Activated naive CD4-positive, alpha-beta T cell treated with anti-CD3 and anti-CD28 coated beads for 36 hours (primary cell): ENCODE measurements around the gene SLC39A5. TPM values are rescaled to one million over a fixed set of nuclear protein-coding genes. Genes with fewer than 3 reads are reported as not detected.
"Not testable (repeated sequence)": the region's sequence is repeated elsewhere in the genome, so short reads cannot be mapped to it uniquely, and the experiment has no call there.

Experiments used
- CTCF ChIA-PET: fragments of 350-600 bp; sonication (Branson Sonifier 250); formaldehyde crosslinking; loops from one replicate; lab custom pipeline; 2021; ENCODE audit warnings: antibody characterized with exemption; lab: Charles Lee
- DNase-seq: peaks from one replicate; pipeline ENCODE4 v3.0.0-alpha.2; 2020
- H3K27ac Mint-ChIP-seq: one replicate; pipeline ENCODE4 v1.8.0; 2021; ENCODE audit warnings: mild to moderate bottlenecking, mixed read lengths
- H3K27me3 Mint-ChIP-seq: one replicate; pipeline ENCODE4 v1.8.0; 2021; ENCODE audit warnings: low read depth, mixed read lengths
- H3K36me3 Mint-ChIP-seq: one replicate; pipeline ENCODE4 v1.8.0; 2021; ENCODE audit warnings: low read depth, mixed read lengths
- H3K4me1 Mint-ChIP-seq: one replicate; pipeline ENCODE4 v1.8.0; 2021; ENCODE audit warnings: low read depth, mixed read lengths
- H3K4me3 Mint-ChIP-seq: one replicate; pipeline ENCODE4 v1.8.0; 2021; ENCODE audit warnings: mild to moderate bottlenecking, moderate library complexity, mixed read lengths
- H3K9me3 Mint-ChIP-seq: one replicate; pipeline ENCODE4 v1.8.0; 2021; ENCODE audit warnings: mixed read lengths
- intact Hi-C: fragments of 100-400 bp; cut with micrococcal nuclease; formaldehyde crosslinking; loops from one replicate; pipeline ENCODE4 v1.15.1; 2023
- total RNA-seq, 2 experiments: library from RNA; stranded (reverse); gene quantifications; one replicate each; pipeline ENCODE4 v1.2.3, GENCODE V29; 2021

Gene SLC39A5
- total RNA-seq, 2 experiments from 2014 or later = 0.98 to 1.8 TPM

- peak within 1 kb of the TSS; percentile 89 for H3K4me3 Mint-ChIP-seq
- peaks cover 4% of the 10 kb centered on the region for H3K36me3 Mint-ChIP-seq
- intact Hi-C loops = loop anchor here (1.0 to 2.0 kb wide), 4 partner anchors 9 to 201 kb away; partner anchors contain the start of genes ANKRD52 and SPRYD4
- CTCF ChIA-PET = interaction anchor here (0.6 to 4.5 kb wide), 13 partner anchors 9 to 197 kb away, joined by 3 to 22 read pairs (median 4); partner anchors contain the start of genes ANKRD52, RNF41 and SMARCC2
- peaks cover 16% of the 10 kb centered on the region for H3K4me1 Mint-ChIP-seq
- peak; percentile 90 for DNase-seq
- no peaks in the 10 kb centered on the region for H3K9me3 Mint-ChIP-seq
- peak within 1 kb of the TSS; percentile 81 for H3K27ac Mint-ChIP-seq
- H3K27me3 Mint-ChIP-seq = no peaks in the 10 kb centered on the region
Measured at GRCh38 chr12:56266693-56267442, 37.0 kb downstream of the SLC39A5 start, which contains the start of gene COQ10A. Gene COQ10A, plus strand, starts transcription at chr12:56266942. Its CDS starts 177 bp downstream, at chr12:56267119.

GRCh38 chr12:56267443-56268071 is 37.7 kb downstream of the SLC39A5 start:
- CTCF ChIA-PET = interaction anchor here (1.4 to 4.5 kb wide), 7 partner anchors 8 to 197 kb away, joined by 3 to 22 read pairs (median 5); partner anchors contain the start of genes ANKRD52 and SMARCC2
- peaks cover 16% of the 10 kb centered on the region for H3K4me1 Mint-ChIP-seq
- intact Hi-C loops = loop anchor here (1.0 to 2.0 kb wide), 2 partner anchors 75 to 201 kb away; partner anchors contain the start of gene SPRYD4
- H3K9me3 Mint-ChIP-seq = no peaks in the 10 kb centered on the region
- H3K4me3 Mint-ChIP-seq = peak overlapping the region; percentile 89
- DNase-seq = no peak
- no peaks in the 10 kb centered on the region for H3K27me3 Mint-ChIP-seq
- peaks cover 5% of the 10 kb centered on the region for H3K36me3 Mint-ChIP-seq
- H3K27ac Mint-ChIP-seq = no peak overlapping the region

- Mint-ChIP-seq H3K36me3 (peaks cover 20% of the 10 kb centered on the region), H3K27ac (no peak overlapping the region), H3K9me3 (no peaks in the 10 kb centered on the region), H3K4me3 (no peak overlapping the region), H3K4me1 (peaks cover 14% of the 10 kb centered on the region), H3K27me3 (no peaks in the 10 kb centered on the region)
- DNase-seq = no peak
- CTCF ChIA-PET = interaction anchor here (0.9 kb wide), 1 partner anchor 13 kb away, joined by 4 read pairs; no protein-coding TSS in a partner anchor
- intact Hi-C loops = no loop called here
Measured at GRCh38 chr12:56271031-56271430, 41.2 kb downstream of the SLC39A5 start.

GRCh38 chr12:56272468-56272867 is 42.6 kb downstream of the SLC39A5 start:
- H3K36me3 Mint-ChIP-seq = peaks cover 22% of the 10 kb centered on the region
- CTCF ChIA-PET = interaction anchor here (0.6 to 0.7 kb wide), 2 partner anchors 38 to 149 kb away, joined by 3 read pairs; no protein-coding TSS in a partner anchor
- H3K9me3 Mint-ChIP-seq, H3K27me3 Mint-ChIP-seq, intact Hi-C loops, H3K27ac Mint-ChIP-seq, H3K4me3 Mint-ChIP-seq, H3K4me1 Mint-ChIP-seq, DNase-seq: not testable (repeated sequence)

GRCh38 chr12:56274299-56274698 is 44.4 kb downstream of the SLC39A5 start:
- DNase-seq = no peak
- Mint-ChIP-seq H3K27ac (no peak overlapping the region), H3K36me3 (peaks cover 26% of the 10 kb centered on the region), H3K4me3 (no peak overlapping the region), H3K4me1 (no peaks in the 10 kb centered on the region), H3K9me3 (no peaks in the 10 kb centered on the region), H3K27me3 (no peaks in the 10 kb centered on the region)
- CTCF ChIA-PET = interaction anchor here (0.7 kb wide), 1 partner anchor 42 kb away, joined by 4 read pairs; the partner anchor contains the start of gene CNPY2
- intact Hi-C loops = no loop called here

- no peaks in the 10 kb centered on the region for H3K27me3 Mint-ChIP-seq
- no peak overlapping the region for H3K4me3 Mint-ChIP-seq
- peaks cover 36% of the 10 kb centered on the region for H3K36me3 Mint-ChIP-seq
- intact Hi-C loops = no loop called here
- no peak overlapping the region for H3K27ac Mint-ChIP-seq
- peaks cover 2% of the 10 kb centered on the region for H3K4me1 Mint-ChIP-seq
- H3K9me3 Mint-ChIP-seq = no peaks in the 10 kb centered on the region
- no peak for DNase-seq
- CTCF ChIA-PET = interaction anchor here (1.0 to 1.1 kb wide), 2 partner anchors 37 to 103 kb away, joined by 3 read pairs; no protein-coding TSS in a partner anchor
Measured at GRCh38 chr12:56278905-56279304, 49.1 kb downstream of the SLC39A5 start.

- intact Hi-C loops = no loop called here
- H3K4me3 Mint-ChIP-seq = no peak overlapping the region
- peaks cover 2% of the 10 kb centered on the region for H3K4me1 Mint-ChIP-seq
- H3K36me3 Mint-ChIP-seq = peaks cover 30% of the 10 kb centered on the region
- H3K27me3 Mint-ChIP-seq = no peaks in the 10 kb centered on the region
- no peaks in the 10 kb centered on the region for H3K9me3 Mint-ChIP-seq
- no peak for DNase-seq
- peak overlapping the region; percentile 11 for H3K27ac Mint-ChIP-seq
- CTCF ChIA-PET = no interaction called here
Measured at GRCh38 chr12:56280849-56281248, 51.0 kb downstream of the SLC39A5 start.

GRCh38 chr12:56282030-56282429 is 52.2 kb downstream of the SLC39A5 start:
- no peak for DNase-seq
- CTCF ChIA-PET = no interaction called here

GRCh38 chr12:56282579-56282978 is 52.7 kb downstream of the SLC39A5 start:
- peaks cover 2% of the 10 kb centered on the region for H3K4me1 Mint-ChIP-seq
- intact Hi-C loops = no loop called here
- H3K9me3 Mint-ChIP-seq = no peaks in the 10 kb centered on the region
- no peaks in the 10 kb centered on the region for H3K27me3 Mint-ChIP-seq
- peaks cover 28% of the 10 kb centered on the region for H3K36me3 Mint-ChIP-seq
- H3K4me3 Mint-ChIP-seq = no peak overlapping the region
- peak overlapping the region; percentile 2 for H3K27ac Mint-ChIP-seq
- CTCF ChIA-PET = no interaction called here
- DNase-seq = no peak

More at GRCh38 chr12:56282030-56282429, 52.2 kb downstream of the SLC39A5 start:
- peak overlapping the region; percentile 2 for H3K27ac Mint-ChIP-seq
- no peaks in the 10 kb centered on the region for H3K27me3 Mint-ChIP-seq
- no peaks in the 10 kb centered on the region for H3K9me3 Mint-ChIP-seq
- intact Hi-C loops = no loop called here
- peaks cover 2% of the 10 kb centered on the region for H3K4me1 Mint-ChIP-seq
- H3K36me3 Mint-ChIP-seq = peaks cover 28% of the 10 kb centered on the region
- H3K4me3 Mint-ChIP-seq = no peak overlapping the region

GRCh38 chr12:56284263-56284662 is 54.4 kb downstream of the SLC39A5 start:
- H3K4me1 Mint-ChIP-seq, H3K9me3 Mint-ChIP-seq, DNase-seq, H3K27me3 Mint-ChIP-seq, H3K4me3 Mint-ChIP-seq, intact Hi-C loops, H3K27ac Mint-ChIP-seq: not testable (repeated sequence)
- CTCF ChIA-PET = interaction anchor here (0.6 to 1.0 kb wide), 3 partner anchors 13 to 115 kb away, joined by 3 to 4 read pairs (median 4); no protein-coding TSS in a partner anchor
- H3K36me3 Mint-ChIP-seq = peaks cover 24% of the 10 kb centered on the region

- Mint-ChIP-seq H3K27me3 (no peaks in the 10 kb centered on the region), H3K4me3 (no peak overlapping the region), H3K36me3 (peaks cover 25% of the 10 kb centered on the region), H3K4me1 (peaks cover 14% of the 10 kb centered on the region), H3K9me3 (no peaks in the 10 kb centered on the region), H3K27ac (peak overlapping the region; percentile 44)
- CTCF ChIA-PET = interaction anchor here (0.9 to 1.2 kb wide), 3 partner anchors 10 to 162 kb away, joined by 3 to 4 read pairs (median 3); no protein-coding TSS in a partner anchor
- intact Hi-C loops = no loop called here
- no peak for DNase-seq
Measured at GRCh38 chr12:56286044-56286830, 56.4 kb downstream of the SLC39A5 start.
